Memory B cell (primary cell): ENCODE data around the gene ERBB4.
"Not testable (repeated sequence)": the region's sequence is repeated elsewhere in the genome, so short reads cannot be mapped to it uniquely, and the experiment has no call there.

Experiments used
- ATAC-seq: fragments of 150-1000 bp; cut with Tn5 transposase; 2 replicates; pipeline ENCODE4 v1.10.0; 2021; ENCODE audit warnings: low read depth, mild to moderate bottlenecking, moderate library complexity
- DNase-seq, 2 donors: peaks; one replicate each; pipeline ENCODE4 v3.0.0; 2022; ENCODE audit warnings: low spot score in 2 of 2
- H3K27ac Mint-ChIP-seq: one replicate; pipeline ENCODE4 v1.8.0; 2022; ENCODE audit warnings: mild to moderate bottlenecking, moderate library complexity, mixed read lengths
- H3K27me3 Mint-ChIP-seq: one replicate; pipeline ENCODE4 v1.8.0; 2022; ENCODE audit warnings: mixed read lengths
- H3K36me3 Mint-ChIP-seq: one replicate; pipeline ENCODE4 v1.8.0; 2022; ENCODE audit warnings: mild to moderate bottlenecking, mixed read lengths
- H3K4me1 Mint-ChIP-seq: one replicate; pipeline ENCODE4 v1.8.0; 2022; ENCODE audit warnings: mixed read lengths
- H3K4me3 Mint-ChIP-seq: one replicate; pipeline ENCODE4 v1.8.0; 2022; ENCODE audit warnings: mild to moderate bottlenecking, moderate library complexity, mixed read lengths
- H3K9me3 Mint-ChIP-seq: one replicate; pipeline ENCODE4 v1.8.0; 2022; ENCODE audit warnings: mixed read lengths

The ERBB4 gene

DNA sequence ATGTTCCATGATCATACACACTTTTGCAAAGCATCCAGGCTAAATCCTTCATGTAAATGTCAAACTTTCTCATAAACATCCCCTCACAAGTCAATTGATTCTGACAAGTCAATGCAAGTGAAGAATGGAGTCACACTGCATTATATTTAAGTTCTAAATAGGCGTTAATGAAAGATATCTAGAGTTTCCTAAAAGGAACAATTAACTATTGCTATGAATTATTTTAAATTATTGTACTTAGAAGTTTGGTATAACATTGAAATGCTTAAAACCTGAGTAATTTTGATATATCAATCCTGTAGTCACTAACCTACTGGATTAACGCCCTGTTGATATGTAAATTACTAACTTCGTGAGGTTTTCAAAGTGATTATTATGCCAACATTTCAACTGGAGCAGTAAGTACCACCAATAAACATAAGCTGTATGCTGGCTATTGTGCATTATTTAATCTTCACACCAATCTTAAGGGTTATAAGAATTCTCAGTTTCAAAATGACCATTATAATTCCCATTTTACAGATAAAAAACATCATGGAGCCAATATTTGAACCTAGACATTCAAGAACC is 884.3 kb downstream of the ERBB4 start:
- no peak for DNase-seq
- Mint-ChIP-seq H3K27ac (no peak overlapping the region), H3K36me3 (no peaks in the 10 kb centered on the region), H3K4me1 (no peaks in the 10 kb centered on the region), H3K27me3 (no peaks in the 10 kb centered on the region), H3K4me3 (no peak overlapping the region), H3K9me3 (no peaks in the 10 kb centered on the region)
- ATAC-seq: no peak

DNA sequence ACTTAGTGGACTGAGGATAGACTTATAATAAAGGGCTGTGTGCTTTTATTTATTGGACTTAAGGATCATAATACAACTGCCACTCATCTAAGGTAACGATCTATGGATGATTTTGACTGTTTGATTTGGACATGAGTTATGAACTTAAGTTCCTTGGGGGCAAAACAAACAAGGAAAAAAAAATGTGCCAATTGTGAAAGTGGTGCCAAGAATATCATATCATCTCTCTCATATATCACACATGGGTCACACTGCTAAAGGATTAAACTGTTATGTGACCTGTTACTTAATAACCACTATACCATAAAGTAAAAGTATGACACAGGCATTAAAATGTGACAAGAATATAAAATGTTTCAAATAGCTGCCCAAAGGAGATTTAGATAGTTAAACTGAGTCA is 886.3 kb downstream of the ERBB4 start:
- H3K36me3 Mint-ChIP-seq: no peaks in the 10 kb centered on the region
- ATAC-seq: no peak
- no peaks in the 10 kb centered on the region for H3K9me3 Mint-ChIP-seq
- DNase-seq: no peak
- no peak overlapping the region for H3K4me3 Mint-ChIP-seq
- no peaks in the 10 kb centered on the region for H3K27me3 Mint-ChIP-seq
- H3K27ac Mint-ChIP-seq: no peak overlapping the region
- H3K4me1 Mint-ChIP-seq: no peaks in the 10 kb centered on the region

DNA sequence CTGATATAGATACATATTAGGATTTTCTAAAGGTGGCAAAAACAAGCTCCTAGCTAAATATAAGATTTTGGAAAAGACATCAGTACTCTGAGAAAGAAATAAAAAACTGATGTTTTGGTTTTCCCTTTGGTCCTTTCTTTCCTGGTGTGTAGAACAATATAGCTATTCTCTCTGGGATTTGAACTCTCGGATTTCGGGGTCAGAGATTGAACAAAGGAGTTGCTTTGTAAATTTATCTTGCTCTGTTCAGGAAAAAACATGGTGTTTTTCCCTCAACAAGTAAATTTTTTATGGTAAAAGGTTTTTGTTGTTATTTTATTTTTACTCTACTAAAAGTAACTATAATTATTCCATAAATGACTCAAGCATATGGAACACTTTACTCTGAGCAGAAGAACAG is 889.3 kb downstream of the ERBB4 start:
- DNase-seq (no peak), ATAC-seq (no peak)
- H3K9me3 Mint-ChIP-seq: no peaks in the 10 kb centered on the region
- no peaks in the 10 kb centered on the region for H3K27me3 Mint-ChIP-seq
- H3K4me1 Mint-ChIP-seq: no peaks in the 10 kb centered on the region
- H3K4me3 Mint-ChIP-seq: no peak overlapping the region
- H3K27ac Mint-ChIP-seq: no peak overlapping the region
- H3K36me3 Mint-ChIP-seq: no peaks in the 10 kb centered on the region

DNA sequence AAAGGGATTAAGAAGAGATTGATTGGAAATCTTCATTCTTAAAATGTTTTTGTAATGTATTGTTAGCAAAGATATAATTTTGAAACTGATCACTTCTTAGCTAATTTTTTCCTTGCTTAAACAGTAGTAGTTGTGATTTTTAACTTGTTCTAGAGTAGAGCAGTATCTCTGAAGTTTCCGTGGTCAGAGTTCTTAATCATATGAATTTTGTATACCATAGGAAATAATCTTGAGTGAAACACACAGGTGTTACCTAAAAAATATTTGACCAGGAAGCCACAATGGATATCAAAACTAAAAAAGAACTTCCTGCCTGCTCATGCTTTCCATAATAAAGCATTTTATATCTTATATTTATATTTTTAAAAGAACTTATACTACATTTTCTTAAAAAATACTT is 907.1 kb downstream of the ERBB4 start:
- Mint-ChIP-seq H3K27ac (no peak overlapping the region), H3K4me1 (no peaks in the 10 kb centered on the region), H3K4me3 (no peak overlapping the region), H3K36me3 (no peaks in the 10 kb centered on the region), H3K9me3 (peaks cover 3% of the 10 kb centered on the region), H3K27me3 (no peaks in the 10 kb centered on the region)
- no peak for DNase-seq
- no peak for ATAC-seq

DNA sequence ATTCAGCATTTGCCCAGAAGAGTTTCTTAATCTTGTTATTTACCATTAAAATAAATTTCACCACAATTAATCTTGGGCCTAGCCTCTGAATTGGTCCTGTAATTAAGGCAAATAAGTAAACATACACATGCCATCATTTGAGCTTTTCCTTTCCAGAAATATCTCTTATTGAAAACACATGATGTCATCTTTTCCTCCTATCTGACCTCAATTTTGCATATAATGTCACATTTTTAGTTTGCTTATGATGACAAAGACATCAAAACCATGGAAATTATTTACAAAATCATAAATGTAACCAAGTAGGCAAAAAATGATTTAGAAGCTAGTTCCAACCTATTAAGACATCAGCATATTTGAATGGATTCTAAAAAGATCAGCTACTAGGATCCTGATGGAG is 915.5 kb downstream of the ERBB4 start:
- no peak for DNase-seq
- H3K9me3 Mint-ChIP-seq: peaks cover 2% of the 10 kb centered on the region
- H3K27ac Mint-ChIP-seq: no peak overlapping the region
- H3K4me1 Mint-ChIP-seq: no peaks in the 10 kb centered on the region
- H3K4me3 Mint-ChIP-seq: no peak overlapping the region
- no peak for ATAC-seq
- no peaks in the 10 kb centered on the region for H3K27me3 Mint-ChIP-seq
- no peaks in the 10 kb centered on the region for H3K36me3 Mint-ChIP-seq

DNA sequence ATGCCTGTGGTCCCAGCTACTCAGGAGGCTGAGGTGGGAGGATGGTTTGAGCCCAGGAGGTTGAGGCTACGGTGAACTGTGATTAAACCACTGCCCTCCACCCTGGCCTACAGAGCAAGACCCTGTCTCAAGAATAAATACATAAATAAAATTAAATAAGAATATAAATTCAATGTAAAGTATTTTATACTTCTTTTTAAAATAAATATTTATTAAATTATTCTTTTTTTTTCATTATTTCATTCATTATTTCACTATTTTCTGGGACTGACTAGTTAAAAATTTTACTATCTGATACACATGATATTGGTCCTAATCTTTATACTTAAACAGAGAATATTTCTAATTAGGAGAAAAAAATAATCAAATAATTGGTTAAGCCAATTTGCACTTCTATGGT is 917.6 kb downstream of the ERBB4 start:
- H3K27ac Mint-ChIP-seq: no peak overlapping the region
- H3K27me3 Mint-ChIP-seq: no peaks in the 10 kb centered on the region
- H3K9me3 Mint-ChIP-seq: peaks cover 2% of the 10 kb centered on the region
- ATAC-seq: no peak
- no peaks in the 10 kb centered on the region for H3K36me3 Mint-ChIP-seq
- no peak for DNase-seq
- no peaks in the 10 kb centered on the region for H3K4me1 Mint-ChIP-seq
- H3K4me3 Mint-ChIP-seq: no peak overlapping the region

DNA sequence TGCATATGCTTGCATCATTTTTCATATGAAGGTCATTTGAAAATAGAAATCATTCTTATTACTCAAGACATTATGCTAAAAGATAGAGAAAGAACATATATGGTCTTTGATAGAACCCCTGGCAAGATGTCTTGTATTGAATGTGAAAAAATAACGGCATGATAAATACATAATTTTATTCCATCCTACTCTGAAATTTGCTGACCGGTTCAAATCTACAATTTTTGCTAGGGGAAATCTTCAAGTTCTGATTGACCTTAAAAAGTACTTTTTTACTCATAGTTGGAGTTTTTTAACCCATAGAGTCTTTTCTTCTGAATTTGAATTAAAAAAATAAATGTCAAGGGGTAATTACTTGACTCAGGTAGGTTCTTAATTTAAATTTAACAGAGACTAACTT is 920.8 kb downstream of the ERBB4 start:
- Mint-ChIP-seq H3K27me3 (no peaks in the 10 kb centered on the region), H3K27ac (no peak overlapping the region), H3K4me3 (no peak overlapping the region), H3K4me1 (no peaks in the 10 kb centered on the region), H3K9me3 (no peaks in the 10 kb centered on the region), H3K36me3 (no peaks in the 10 kb centered on the region)
- ATAC-seq (no peak), DNase-seq (no peak)

DNA sequence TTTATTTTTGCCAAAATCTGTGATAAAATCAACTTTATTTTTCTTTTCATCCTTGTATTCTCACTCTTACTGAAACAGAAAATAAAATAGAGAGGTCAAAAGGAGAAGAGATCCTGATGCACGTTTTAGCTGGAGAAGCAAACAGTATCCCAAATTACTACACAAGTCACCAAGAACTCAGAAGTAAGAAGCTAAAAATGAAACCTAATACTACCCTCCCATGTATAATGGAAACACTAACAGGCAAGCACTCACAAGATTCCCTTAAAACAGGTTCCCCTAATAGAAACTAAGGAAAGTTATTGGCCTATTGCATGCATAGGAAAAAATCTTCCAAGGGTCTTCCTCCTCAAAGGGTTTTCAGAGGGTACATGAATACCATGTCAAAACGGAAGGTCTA is 927.0 kb downstream of the ERBB4 start:
- Mint-ChIP-seq H3K27me3 (no peaks in the 10 kb centered on the region), H3K36me3 (no peaks in the 10 kb centered on the region), H3K27ac (no peak overlapping the region), H3K4me3 (no peak overlapping the region), H3K9me3 (no peaks in the 10 kb centered on the region), H3K4me1 (no peaks in the 10 kb centered on the region)
- DNase-seq (no peak), ATAC-seq (no peak)

DNA sequence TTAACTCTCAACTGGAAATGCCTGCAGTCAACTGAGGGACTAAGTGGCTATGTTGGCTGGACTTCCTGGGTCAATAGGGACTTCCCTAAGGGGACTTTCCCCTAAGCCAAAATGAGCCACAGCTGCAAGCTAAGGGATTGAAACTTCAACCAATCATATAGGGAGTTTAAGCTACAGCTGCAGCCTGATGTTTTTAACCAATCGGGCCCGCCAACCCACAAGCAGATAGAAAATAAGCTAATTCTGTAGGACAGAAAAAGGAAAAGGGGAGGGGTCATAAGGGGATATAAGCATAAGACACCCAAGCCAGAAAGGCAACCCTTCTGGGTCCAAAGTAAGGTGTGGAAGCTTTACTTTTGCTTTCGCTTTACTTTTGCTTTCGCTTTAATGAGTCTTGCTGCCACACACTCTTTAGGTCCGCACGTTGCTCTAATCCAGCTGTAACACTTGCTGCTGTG is 927.5 kb downstream of the ERBB4 start:
- no peak overlapping the region for H3K27ac Mint-ChIP-seq

DNA sequence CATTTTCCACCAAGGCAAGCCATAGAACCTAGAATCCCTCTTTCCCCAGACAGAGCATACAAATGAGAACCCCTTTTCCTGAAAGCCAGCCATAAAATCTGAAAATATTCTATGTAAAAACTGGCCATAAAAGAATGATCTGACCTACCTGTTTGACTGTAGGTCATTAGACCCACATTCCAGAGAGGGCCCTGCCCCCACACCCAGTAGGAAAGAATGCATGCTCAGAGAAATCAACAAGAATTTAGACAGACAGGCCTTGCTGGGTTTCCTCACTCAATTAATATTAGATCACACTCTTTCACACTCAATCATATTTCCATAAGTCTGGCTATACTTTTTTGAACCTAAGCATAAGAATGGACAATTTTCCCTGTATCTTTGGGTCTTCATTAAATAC is 929.5 kb downstream of the ERBB4 start:
- Mint-ChIP-seq H3K27me3 (no peaks in the 10 kb centered on the region), H3K9me3 (no peaks in the 10 kb centered on the region), H3K27ac (no peak overlapping the region)

More for the DNA sequence above, 927.5 kb downstream of the ERBB4 start:
- Mint-ChIP-seq H3K27me3 (no peaks in the 10 kb centered on the region), H3K4me3 (no peak overlapping the region), H3K9me3 (no peaks in the 10 kb centered on the region), H3K4me1 (no peaks in the 10 kb centered on the region), H3K36me3 (no peaks in the 10 kb centered on the region)
- peak; percentile 22 for ATAC-seq
- DNase-seq: no peak

DNA sequence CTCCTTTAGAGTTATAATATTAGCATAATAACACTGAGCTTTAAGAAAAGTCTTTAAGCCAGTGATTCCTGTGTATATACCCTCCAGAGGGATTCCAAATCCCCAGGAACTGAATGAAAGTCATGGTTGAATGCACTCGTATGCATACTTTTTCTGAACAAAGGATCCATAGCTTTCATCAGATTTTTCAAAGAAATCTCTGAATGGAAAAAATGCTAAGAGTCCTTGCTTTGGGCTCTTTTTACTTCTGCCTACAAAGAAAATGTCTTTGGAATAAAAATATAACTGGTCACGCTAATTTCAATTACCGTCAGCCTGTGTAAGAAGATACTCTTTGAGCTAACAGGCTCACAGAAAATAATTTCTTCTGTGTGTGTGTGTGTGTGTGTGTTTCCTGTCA is 939.5 kb downstream of the ERBB4 start:
- ATAC-seq (no peak), DNase-seq (no peak)
- Mint-ChIP-seq H3K4me1 (no peaks in the 10 kb centered on the region), H3K36me3 (no peaks in the 10 kb centered on the region), H3K27ac (no peak overlapping the region), H3K9me3 (peaks cover 7% of the 10 kb centered on the region), H3K27me3 (no peaks in the 10 kb centered on the region), H3K4me3 (no peak overlapping the region)

More for the DNA sequence above, 929.5 kb downstream of the ERBB4 start:
- Mint-ChIP-seq H3K36me3 (no peaks in the 10 kb centered on the region), H3K4me3 (no peak overlapping the region), H3K4me1 (no peaks in the 10 kb centered on the region)
- DNase-seq: no peak
- ATAC-seq: no peak

DNA sequence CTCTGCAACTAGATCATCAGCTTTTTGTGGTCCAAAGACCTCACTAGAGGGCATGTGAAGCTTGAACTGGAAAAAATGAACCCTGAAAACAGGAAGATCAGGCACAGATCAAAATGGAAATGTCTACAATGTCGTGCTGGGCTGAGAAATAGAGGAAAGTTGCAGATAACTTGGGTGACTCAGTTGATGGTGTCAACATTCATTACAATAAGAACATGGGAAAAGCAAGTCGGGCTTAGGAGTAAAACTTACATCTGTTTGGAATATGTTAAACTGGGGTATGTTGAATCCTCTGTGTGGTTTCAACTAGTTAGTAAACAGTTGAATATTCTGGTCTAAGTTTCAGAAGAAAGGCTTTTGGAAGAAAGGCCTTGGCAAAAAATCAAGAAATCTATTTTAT is 940.4 kb downstream of the ERBB4 start:
- H3K9me3 Mint-ChIP-seq: peaks cover 7% of the 10 kb centered on the region
- no peaks in the 10 kb centered on the region for H3K4me1 Mint-ChIP-seq
- H3K36me3 Mint-ChIP-seq: no peaks in the 10 kb centered on the region
- no peak for ATAC-seq
- H3K4me3 Mint-ChIP-seq: no peak overlapping the region
- H3K27ac Mint-ChIP-seq: no peak overlapping the region
- DNase-seq: no peak
- no peaks in the 10 kb centered on the region for H3K27me3 Mint-ChIP-seq

DNA sequence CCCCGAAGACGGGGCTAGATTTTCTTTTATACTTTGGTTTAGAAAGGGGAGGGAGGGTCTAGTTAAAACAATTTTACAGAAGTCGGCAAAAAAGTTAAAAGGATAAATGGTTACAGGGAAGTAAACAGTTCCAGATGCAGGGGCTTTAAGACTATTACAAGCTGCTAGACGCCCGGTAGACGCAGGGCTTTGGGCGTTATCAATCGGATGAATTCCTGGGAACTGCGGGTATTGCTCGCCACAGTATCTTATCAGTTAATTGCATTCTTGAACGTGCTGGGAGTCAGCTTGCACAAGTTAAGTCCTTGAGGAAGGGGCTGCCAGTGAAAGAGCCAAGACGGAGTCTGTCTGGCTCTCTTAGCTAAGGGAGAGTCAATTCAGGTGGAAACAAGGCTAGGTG is 946.6 kb downstream of the ERBB4 start:
- H3K27me3 Mint-ChIP-seq, DNase-seq, H3K36me3 Mint-ChIP-seq, H3K4me3 Mint-ChIP-seq, H3K27ac Mint-ChIP-seq, H3K4me1 Mint-ChIP-seq, H3K9me3 Mint-ChIP-seq, ATAC-seq: not testable (repeated sequence)

DNA sequence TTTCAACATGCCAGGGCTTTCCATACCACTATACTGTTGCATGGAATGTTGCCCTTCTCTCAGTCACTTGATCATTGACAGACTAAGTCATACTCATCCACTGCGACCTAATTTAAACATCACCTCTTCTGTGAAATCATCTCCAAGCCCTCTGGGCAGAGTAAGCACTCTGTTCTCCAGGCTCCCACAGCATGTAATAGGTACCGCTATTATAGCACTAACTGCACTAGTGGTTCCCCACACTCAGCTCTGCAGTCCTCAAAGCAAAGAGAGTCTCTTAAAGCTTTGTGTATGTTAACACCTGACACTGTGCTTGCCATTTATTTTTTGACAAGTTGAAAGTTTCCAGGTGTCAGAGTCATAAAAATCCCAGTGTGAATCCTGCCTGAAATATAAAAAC is 947.2 kb downstream of the ERBB4 start:
- no peaks in the 10 kb centered on the region for H3K9me3 Mint-ChIP-seq
- H3K27me3 Mint-ChIP-seq: no peaks in the 10 kb centered on the region
- no peaks in the 10 kb centered on the region for H3K4me1 Mint-ChIP-seq
- no peak for ATAC-seq
- no peak for DNase-seq
- no peak overlapping the region for H3K4me3 Mint-ChIP-seq
- H3K36me3 Mint-ChIP-seq: no peaks in the 10 kb centered on the region
- H3K27ac Mint-ChIP-seq: no peak overlapping the region

DNA sequence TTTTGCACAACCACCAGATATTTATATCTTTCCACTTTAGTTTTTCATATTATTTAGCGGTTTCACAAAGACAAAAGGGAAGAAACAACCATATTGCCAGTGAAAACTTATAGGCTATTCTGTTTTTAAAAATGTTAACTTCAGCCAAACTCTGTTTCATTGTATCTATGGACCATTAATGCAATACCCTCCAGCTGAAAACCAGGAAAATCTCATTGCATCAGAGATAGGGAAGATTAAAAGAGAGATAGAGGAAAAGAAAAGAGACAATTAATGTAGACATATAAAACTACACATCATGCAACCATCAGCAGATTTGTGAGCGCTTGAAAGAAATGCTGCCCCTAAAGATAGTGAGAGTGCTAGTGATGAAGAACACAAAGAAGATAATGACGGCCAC is 970.2 kb downstream of the ERBB4 start:
- Mint-ChIP-seq H3K36me3 (no peaks in the 10 kb centered on the region), H3K27ac (no peak overlapping the region), H3K27me3 (peaks cover 4% of the 10 kb centered on the region), H3K4me1 (no peaks in the 10 kb centered on the region), H3K4me3 (no peak overlapping the region), H3K9me3 (peaks cover 3% of the 10 kb centered on the region)
- DNase-seq: no peak
- no peak for ATAC-seq
